Hepatocyte (in vitro differentiated cells): ENCODE results near the gene HYAL3. TPM values are rescaled to one million over a fixed set of nuclear protein-coding genes. Genes with fewer than 3 reads are reported as not detected.

Experiments used
- DNase-seq: peaks from one replicate; pipeline ENCODE4 v3.0.0-alpha.2; 2016; ENCODE audit warnings: low spot score
- H2AFZ ChIP-seq: fragments of 200-600 bp; sonication (generic); 2 replicates; pipeline ENCODE4 v1.6.0; 2016; ENCODE audit warnings: antibody characterized with exemption, mild to moderate bottlenecking
- H3K27ac ChIP-seq: fragments of 200-600 bp; sonication (generic); 2 replicates; pipeline ENCODE4 v1.5.1; 2016; ENCODE audit warnings: mild to moderate bottlenecking
- H3K27me3 ChIP-seq: fragments of 200-600 bp; sonication (generic); 2 replicates; pipeline ENCODE4 v1.6.1; 2016
- H3K36me3 ChIP-seq: fragments of 200-600 bp; sonication (generic); replicated peaks from 2 replicates; pipeline ENCODE4 v1.5.1; 2016; ENCODE audit warnings: low read depth; ENCODE audit not compliant: insufficient read depth
- H3K4me1 ChIP-seq: fragments of 200-600 bp; sonication (generic); 2 replicates; pipeline ENCODE4 v1.5.1; 2016; ENCODE audit warnings: mild to moderate bottlenecking, moderate library complexity; ENCODE audit not compliant: insufficient read depth
- H3K4me2 ChIP-seq: fragments of 200-600 bp; sonication (generic); 2 replicates; pipeline ENCODE4 v1.6.0; 2016
- H3K4me3 ChIP-seq: fragments of 200-600 bp; sonication (generic); 2 replicates; pipeline ENCODE4 v1.5.1; 2016; ENCODE audit warnings: mild to moderate bottlenecking
- H3K79me2 ChIP-seq: fragments of 200-600 bp; sonication (generic); 2 replicates; pipeline ENCODE4 v1.6.0; 2017; ENCODE audit warnings: mild to moderate bottlenecking
- H3K9me2 ChIP-seq: fragments of 200-600 bp; sonication (generic); replicated peaks from 2 replicates; pipeline ENCODE4 v1.6.0; 2017; ENCODE audit warnings: mild to moderate bottlenecking; ENCODE audit not compliant: insufficient read depth
- H3K9me3 ChIP-seq: fragments of 200-600 bp; sonication (generic); 2 replicates; pipeline ENCODE4 v1.5.1; 2016; ENCODE audit warnings: low read depth, mild to moderate bottlenecking
- H4K20me1 ChIP-seq: fragments of 200-600 bp; sonication (generic); 2 replicates; pipeline ENCODE4 v1.6.0; 2016; ENCODE audit warnings: mild to moderate bottlenecking; ENCODE audit not compliant: insufficient read depth, poor library complexity, severe bottlenecking
- EZH2 ChIP-seq: fragments of 200-600 bp; sonication (generic); IDR thresholded peaks from 2 replicates; pipeline ENCODE4 v1.6.1; 2016; ENCODE audit warnings: antibody characterized with exemption, mild to moderate bottlenecking, borderline replicate concordance
- EZH2phosphoT487 ChIP-seq: fragments of 200-600 bp; sonication (generic); IDR thresholded peaks from one replicate; pipeline ENCODE4 v1.6.1; 2018; ENCODE audit warnings: antibody characterized with exemption, mild to moderate bottlenecking, low read depth, moderate library complexity; ENCODE audit not compliant: unreplicated experiment, severe bottlenecking
- WGBS: methylation state at CpG from one replicate; pipeline ENCODE4 v1.1.6; 2016; ENCODE audit warnings: low lambda C conversion rate; ENCODE audit errors: missing lambda C conversion rate; 5-methylcytosine and 5-hydroxymethylcytosine counted together
- polyA plus RNA-seq: library from polyadenylated mRNA; unstranded; fragments of >200 nt; fragmentation: Nextera tagmentation; extraction: Ambion mirVana; gene quantifications from 2 replicates; pipeline ENCODE4 v1.2.1, GENCODE V29; 2016
- total RNA-seq: library from RNA; depleted of rRNA; stranded (reverse); fragments of >200 nt; gene quantifications from 2 replicates; pipeline ENCODE4 v1.2.3, GENCODE V29; 2014
- TF ChIP-seq, protein P1 (sequence below): fragments of 200-600 bp; sonication (generic); IDR thresholded peaks from 2 replicates; pipeline ENCODE4 v1.5.1; 2016; ENCODE audit warnings: antibody characterized with exemption, mild to moderate bottlenecking; ENCODE audit not compliant: poor library complexity

The HYAL3 gene
- total and polyA plus RNA-seq, 2 experiments from 2014 or later, result 3.7 to 7.0 TPM

DNA sequence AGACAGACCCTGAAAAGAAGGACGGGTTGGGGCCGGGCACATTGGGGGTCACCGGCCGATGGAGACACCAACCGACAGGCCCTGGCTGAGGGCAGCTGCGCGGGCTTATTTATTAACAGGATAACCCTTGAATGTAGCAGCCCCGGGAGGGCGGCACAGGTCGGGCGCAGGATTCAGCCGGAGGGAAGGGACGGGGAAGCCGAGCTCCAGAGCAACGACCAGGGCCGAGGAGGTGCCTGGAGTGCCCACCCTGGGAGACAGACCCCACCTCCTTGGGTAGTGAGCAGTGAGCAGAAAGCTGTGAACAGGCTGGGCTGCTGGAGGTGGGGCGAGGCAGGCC is 22.5 kb downstream of the HYAL3 start:
- H4K20me1 ChIP-seq, result no peaks in the 10 kb centered on the region
- peaks cover 11% of the 10 kb centered on the region for H3K4me1 ChIP-seq
- no peaks in the 10 kb centered on the region for H3K9me2 ChIP-seq
- H3K79me2 ChIP-seq, result peaks cover 2% of the 10 kb centered on the region
- no peak overlapping the region for H3K4me2 ChIP-seq
- no peaks in the 10 kb centered on the region for H3K9me3 ChIP-seq
- peaks cover 10% of the 10 kb centered on the region for H3K27me3 ChIP-seq
- no peaks in the 10 kb centered on the region for H3K36me3 ChIP-seq
- no peak overlapping the region for H2AFZ ChIP-seq
- TF ChIP-seq EZH2phosphoT487 (no peak), EZH2 (no peak)
- TF ChIP-seq, protein P1, sequence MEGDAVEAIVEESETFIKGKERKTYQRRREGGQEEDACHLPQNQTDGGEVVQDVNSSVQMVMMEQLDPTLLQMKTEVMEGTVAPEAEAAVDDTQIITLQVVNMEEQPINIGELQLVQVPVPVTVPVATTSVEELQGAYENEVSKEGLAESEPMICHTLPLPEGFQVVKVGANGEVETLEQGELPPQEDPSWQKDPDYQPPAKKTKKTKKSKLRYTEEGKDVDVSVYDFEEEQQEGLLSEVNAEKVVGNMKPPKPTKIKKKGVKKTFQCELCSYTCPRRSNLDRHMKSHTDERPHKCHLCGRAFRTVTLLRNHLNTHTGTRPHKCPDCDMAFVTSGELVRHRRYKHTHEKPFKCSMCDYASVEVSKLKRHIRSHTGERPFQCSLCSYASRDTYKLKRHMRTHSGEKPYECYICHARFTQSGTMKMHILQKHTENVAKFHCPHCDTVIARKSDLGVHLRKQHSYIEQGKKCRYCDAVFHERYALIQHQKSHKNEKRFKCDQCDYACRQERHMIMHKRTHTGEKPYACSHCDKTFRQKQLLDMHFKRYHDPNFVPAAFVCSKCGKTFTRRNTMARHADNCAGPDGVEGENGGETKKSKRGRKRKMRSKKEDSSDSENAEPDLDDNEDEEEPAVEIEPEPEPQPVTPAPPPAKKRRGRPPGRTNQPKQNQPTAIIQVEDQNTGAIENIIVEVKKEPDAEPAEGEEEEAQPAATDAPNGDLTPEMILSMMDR, result no peak
- no peak for DNase-seq
- H3K27ac ChIP-seq, result no peak overlapping the region
- no peak overlapping the region for H3K4me3 ChIP-seq
- WGBS, result 93% methylated on average over 17 of the region's 17 CpGs

DNA sequence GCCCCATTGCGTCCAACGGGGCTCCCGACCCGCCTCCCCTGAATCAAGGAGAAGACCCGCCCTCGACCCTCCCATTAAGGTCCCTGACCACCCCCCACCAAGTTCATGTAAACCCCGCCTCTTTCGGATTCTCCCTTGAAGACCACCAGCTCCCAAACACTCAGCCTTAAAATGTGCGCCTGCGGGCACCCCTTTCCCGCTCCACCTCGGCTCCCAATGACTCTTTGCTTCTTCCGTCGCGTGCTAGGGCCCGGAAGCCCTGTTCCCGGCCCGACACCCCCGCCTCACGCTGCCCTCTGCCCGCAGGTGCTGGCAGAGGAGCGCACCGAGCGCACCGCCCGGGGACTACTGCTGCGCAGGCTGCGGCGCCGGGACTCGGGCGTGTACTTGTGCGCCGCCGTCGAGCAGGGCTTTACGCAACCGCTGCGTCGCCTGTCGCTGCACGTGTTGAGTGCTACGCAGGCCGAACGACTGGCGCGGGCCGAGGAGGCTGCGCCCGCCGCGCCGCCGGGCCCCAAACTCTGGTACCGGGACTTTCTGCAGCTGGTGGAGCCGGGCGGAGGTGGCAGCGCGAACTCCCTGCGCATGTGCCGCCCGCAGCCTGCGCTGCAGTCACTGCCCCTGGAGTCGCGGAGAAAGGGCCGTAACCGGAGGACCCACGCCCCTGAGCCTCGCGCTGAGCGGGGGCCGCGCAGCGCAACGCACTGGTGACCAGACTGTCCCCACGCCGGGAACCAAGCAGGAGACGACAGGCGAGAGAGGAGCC is 23.0 kb downstream of the HYAL3 start:
- Histone ChIP-seq H3K79me2 (peaks cover 6% of the 10 kb centered on the region), H3K4me2 (no peak overlapping the region), H4K20me1 (no peaks in the 10 kb centered on the region), H3K4me1 (peaks cover 16% of the 10 kb centered on the region), H3K9me3 (no peaks in the 10 kb centered on the region), H2AFZ (no peak overlapping the region), H3K36me3 (no peaks in the 10 kb centered on the region), H3K27me3 (peaks cover 10% of the 10 kb centered on the region), H3K4me3 (no peak overlapping the region), H3K9me2 (no peaks in the 10 kb centered on the region), H3K27ac (no peak overlapping the region)
- WGBS, result 75% methylated on average over 69 of the region's 79 CpGs
- TF ChIP-seq EZH2phosphoT487 (no peak), EZH2 (no peak)
- TF ChIP-seq, protein P1, result no peak
- DNase-seq, result no peak

DNA sequence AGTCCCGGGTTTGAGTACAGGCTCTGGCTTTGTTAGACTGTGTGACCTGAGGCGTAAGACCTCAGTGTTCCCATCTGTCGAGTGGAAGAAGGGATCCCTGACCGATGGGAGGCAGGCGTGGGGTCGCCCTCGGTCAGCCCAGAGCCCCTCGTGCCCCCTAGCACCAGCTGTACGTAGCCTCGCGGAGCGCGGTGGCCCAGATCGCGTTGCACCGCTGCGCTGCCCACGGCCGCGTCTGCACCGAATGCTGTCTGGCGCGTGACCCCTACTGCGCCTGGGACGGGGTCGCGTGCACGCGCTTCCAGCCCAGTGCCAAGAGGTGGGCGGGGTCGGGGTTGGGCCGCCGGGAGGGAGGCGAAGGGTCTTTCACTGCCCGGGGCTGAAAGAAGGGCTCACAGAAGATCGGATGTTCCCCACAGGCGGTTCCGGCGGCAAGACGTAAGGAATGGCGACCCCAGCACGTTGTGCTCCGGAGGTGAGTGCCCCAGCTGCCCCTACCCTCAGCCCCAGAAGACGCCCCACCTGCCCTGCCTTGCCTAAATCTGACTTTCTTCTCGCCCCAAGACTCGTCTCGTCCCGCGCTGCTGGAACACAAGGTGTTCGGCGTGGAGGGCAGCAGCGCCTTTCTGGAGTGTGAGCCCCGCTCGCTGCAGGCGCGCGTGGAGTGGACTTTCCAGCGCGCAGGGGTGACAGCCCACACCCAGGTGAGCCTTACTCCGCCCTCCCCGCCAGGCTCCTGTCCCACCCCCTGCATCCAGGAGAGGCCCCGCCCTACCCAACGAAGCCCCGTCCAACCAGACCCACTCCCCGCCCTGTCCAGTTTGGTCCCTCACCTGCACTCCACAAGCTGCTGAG is 23.8 kb downstream of the HYAL3 start:
- DNase-seq, result no peak
- peaks cover 10% of the 10 kb centered on the region for H3K27me3 ChIP-seq
- H3K4me3 ChIP-seq, result no peak overlapping the region
- H3K9me3 ChIP-seq, result no peaks in the 10 kb centered on the region
- no peak overlapping the region for H3K27ac ChIP-seq
- no peak overlapping the region for H2AFZ ChIP-seq
- H4K20me1 ChIP-seq, result no peaks in the 10 kb centered on the region
- H3K4me1 ChIP-seq, result peaks cover 24% of the 10 kb centered on the region
- H3K36me3 ChIP-seq, result no peaks in the 10 kb centered on the region
- no peak overlapping the region for H3K4me2 ChIP-seq
- WGBS, result 37% methylated on average over 49 of the region's 65 CpGs
- no peaks in the 10 kb centered on the region for H3K9me2 ChIP-seq
- no peak for TF ChIP-seq EZH2phosphoT487
- TF ChIP-seq, protein P1, result no peak
- peak; percentile 34 for TF ChIP-seq EZH2
- peaks cover 14% of the 10 kb centered on the region for H3K79me2 ChIP-seq
